Urinary bladder (tissue), 4 donors: Measurements from ENCODE around the gene TM7SF3. TPM values are rescaled to one million over a fixed set of nuclear protein-coding genes. Genes with fewer than 3 reads are reported as not detected.
"Not testable (repeated sequence)": the region's sequence is repeated elsewhere in the genome, so short reads cannot be mapped to it uniquely, and the experiment has no call there.

ENCODE experiments used
- DNase-seq: peaks from one replicate; pipeline ENCODE4 v3.0.0-alpha.2; 2015; ENCODE audit errors: extremely low spot score
- H3K27ac ChIP-seq: one replicate; pipeline ENCODE4 v1.5.1; 2013; ENCODE audit warnings: low read depth, mild to moderate bottlenecking, moderate library complexity
- H3K36me3 ChIP-seq: one replicate; pipeline ENCODE4 v1.6.1; 2013; ENCODE audit warnings: mild to moderate bottlenecking, moderate library complexity; ENCODE audit not compliant: insufficient read depth
- H3K4me1 ChIP-seq: one replicate; pipeline ENCODE4 v1.6.1; 2013; ENCODE audit warnings: mild to moderate bottlenecking, moderate library complexity; ENCODE audit not compliant: insufficient read depth
- H3K4me3 ChIP-seq: one replicate; pipeline ENCODE4 v1.5.1; 2013; ENCODE audit warnings: low read depth, low read length
- WGBS: extraction: QIAGEN DNeasy Blood & Tissue Kit; methylation state at CpG from one replicate; pipeline ENCODE4 v1.1.7; 2013; 5-methylcytosine and 5-hydroxymethylcytosine counted together
- polyA plus RNA-seq: library from polyadenylated mRNA; stranded (reverse); fragments of 200-250 nt; gene quantifications from one replicate; pipeline ENCODE4 v1.2.3, GENCODE V29; 2013
- total RNA-seq: library from RNA; depleted of rRNA; stranded (reverse); fragments of >200 nt; gene quantifications from one replicate; pipeline ENCODE4 v1.2.3, GENCODE V29; 2014
- donor health status: healthy with polysubstance abuse.
- donor health status: healthy.

Gene TM7SF3
- 72.3 TPM for total RNA-seq
- 34.8 TPM for polyA plus RNA-seq

DNA sequence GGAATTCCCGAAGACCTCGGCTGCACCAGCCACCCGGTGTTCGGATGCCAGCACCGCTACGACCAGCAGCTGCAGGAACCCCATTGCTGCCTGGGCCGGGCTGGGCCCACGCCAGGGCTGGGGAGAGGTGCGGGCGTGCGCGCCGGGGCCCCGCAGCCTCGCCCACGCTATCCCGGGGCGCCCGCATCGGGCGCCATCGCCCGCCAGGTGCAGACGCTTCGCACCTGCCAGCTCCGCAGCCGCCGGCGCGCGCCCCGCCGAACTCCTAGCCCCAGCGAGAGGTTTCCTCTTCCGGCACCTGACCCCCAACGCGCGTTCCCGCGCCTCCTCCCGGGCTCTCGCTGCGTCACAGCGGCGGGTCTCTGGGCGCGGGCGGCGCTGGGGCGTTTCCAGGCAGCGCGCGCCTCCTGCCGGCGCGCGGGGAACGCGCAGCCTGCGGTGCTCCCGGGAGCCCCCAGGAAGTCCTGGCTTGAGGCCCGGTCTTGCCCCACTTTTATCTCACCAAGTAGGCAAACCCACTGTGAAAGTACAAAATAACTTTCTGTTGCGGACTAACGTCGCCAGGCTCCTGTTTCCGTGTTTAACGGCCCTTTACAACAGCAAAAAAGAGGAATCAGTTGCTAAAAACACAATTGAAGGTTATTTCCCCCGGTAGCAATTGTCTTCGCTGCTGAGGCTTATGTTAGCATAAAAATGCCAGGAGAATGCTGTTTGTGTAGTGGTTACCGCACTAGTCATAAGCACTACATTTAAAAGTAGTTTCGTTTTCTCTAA lies at the start of gene TM7SF3:
TSS of gene TM7SF3 (minus strand) at position 300 of the 774 bp plus-strand sequence. CDS start at position 84, 216 bp downstream.
- under 1% methylated on average over 71 of the region's 71 CpGs for WGBS
- Histone ChIP-seq H3K4me3 (peak within 1 kb of the TSS; percentile 88), H3K4me1 (no peaks in the 10 kb centered on the region), H3K27ac (peak within 1 kb of the TSS; percentile 84), H3K36me3 (no peaks in the 10 kb centered on the region)
- DNase-seq: peak; percentile 49

- Histone ChIP-seq H3K27ac (no peak overlapping the region), H3K36me3 (no peaks in the 10 kb centered on the region), H3K4me3 (no peak overlapping the region), H3K4me1 (no peaks in the 10 kb centered on the region)
- no peak for DNase-seq
Measured at GRCh38 chr12:27063250-27063851, 49.2 kb upstream of the TM7SF3 start.

DNA sequence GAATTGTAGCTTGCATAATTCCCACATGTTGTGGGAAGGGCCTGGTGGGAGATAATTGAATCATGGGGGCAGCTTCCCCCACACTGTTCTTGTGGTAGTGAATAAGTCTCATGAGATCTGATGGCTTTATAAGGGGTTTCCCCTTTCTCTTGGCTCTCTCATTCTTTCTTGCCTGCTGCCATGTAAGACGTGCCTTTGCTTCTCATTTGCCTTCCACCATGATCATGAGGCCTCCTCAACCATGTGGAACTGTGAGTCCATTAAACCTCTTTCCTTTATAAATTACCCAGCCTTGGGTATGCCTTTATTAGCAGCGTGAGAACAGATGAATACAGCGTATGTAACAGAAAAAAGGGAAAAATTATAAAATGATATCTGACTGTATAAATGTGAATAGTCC lies 47.1 kb upstream of the TM7SF3 start:
- no peak for DNase-seq
- Histone ChIP-seq H3K4me1 (no peaks in the 10 kb centered on the region), H3K27ac (no peak overlapping the region), H3K36me3 (no peaks in the 10 kb centered on the region), H3K4me3 (no peak overlapping the region)
- 90% methylated on average over 3 of the region's 3 CpGs for WGBS

GRCh38 chr12:27060740-27061139 lies 46.6 kb upstream of the TM7SF3 start:
- no peaks in the 10 kb centered on the region for H3K36me3 ChIP-seq
- no peak overlapping the region for H3K4me3 ChIP-seq
- no peak for DNase-seq
- no peak overlapping the region for H3K27ac ChIP-seq
- no peaks in the 10 kb centered on the region for H3K4me1 ChIP-seq
- WGBS: 71% methylated on average over 2 of the region's 2 CpGs

DNA sequence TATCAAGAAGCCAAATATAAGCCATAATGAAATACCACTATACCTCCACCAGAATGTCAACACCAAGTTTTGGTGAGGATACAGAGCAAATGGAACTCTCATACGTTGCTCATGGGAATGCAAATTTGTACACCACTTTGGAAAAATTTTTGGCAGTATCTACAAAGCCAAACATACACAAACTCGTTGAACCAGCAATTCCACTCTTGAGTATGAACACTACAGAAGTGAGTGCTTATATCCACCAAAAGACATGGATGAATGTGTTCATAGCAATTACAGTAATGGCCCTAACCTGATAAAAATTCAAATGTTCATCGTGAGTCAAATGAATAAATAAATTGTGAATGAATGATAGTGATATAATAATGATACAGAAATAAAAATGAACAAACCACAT lies 43.4 kb upstream of the TM7SF3 start:
- 64% methylated on average over 3 of the region's 3 CpGs for WGBS
- no peak overlapping the region for H3K27ac ChIP-seq
- DNase-seq: no peak
- no peak overlapping the region for H3K4me3 ChIP-seq
- no peaks in the 10 kb centered on the region for H3K4me1 ChIP-seq
- no peaks in the 10 kb centered on the region for H3K36me3 ChIP-seq

DNA sequence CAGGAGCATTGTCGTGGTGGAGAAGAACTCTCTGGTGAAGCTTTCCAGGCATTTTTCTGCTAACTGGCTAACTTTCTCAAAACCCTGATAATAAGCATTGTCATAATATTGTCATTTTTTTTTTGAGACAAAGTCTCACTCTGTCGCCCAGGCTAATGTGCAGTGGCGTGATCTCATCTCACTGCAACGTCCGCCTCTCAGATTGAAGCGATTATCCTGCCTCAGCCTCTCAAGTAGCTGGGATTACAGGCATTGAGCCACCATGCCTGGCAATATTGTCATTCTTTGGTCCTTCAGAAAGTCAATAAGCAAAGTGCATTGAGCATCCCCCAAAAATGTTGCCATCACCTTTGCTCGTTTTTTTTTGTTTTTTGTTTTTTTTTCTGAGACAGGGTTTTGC lies 41.8 kb upstream of the TM7SF3 start:
- Histone ChIP-seq H3K27ac (no peak overlapping the region), H3K4me1 (no peaks in the 10 kb centered on the region), H3K36me3 (no peaks in the 10 kb centered on the region), H3K4me3 (no peak overlapping the region)
- DNase-seq: no peak
- 84% methylated on average over 7 of the region's 7 CpGs for WGBS

DNA sequence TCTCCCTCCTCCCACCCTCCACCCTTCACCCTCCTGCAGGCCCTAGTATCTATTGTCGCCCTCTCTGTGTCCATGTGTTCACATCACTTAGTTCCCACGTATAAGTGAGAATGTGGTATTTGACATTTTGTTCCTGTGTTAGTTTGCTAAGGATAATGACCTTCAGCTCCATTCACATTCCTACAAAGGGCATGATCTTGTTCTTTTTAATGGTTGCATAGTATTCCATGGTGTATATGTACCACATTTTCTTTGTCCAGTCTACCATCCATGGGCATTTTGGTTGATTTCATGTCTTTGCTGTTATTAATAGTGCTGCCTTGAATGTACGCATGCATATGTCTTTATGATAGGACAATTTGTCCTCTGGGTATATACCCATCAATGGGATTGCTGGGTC lies 38.6 kb upstream of the TM7SF3 start:
- 97% methylated on average over 3 of the region's 3 CpGs for WGBS
- no peak overlapping the region for H3K4me3 ChIP-seq
- DNase-seq: no peak
- H3K27ac ChIP-seq: no peak overlapping the region
- no peaks in the 10 kb centered on the region for H3K36me3 ChIP-seq
- no peaks in the 10 kb centered on the region for H3K4me1 ChIP-seq

- H3K27ac ChIP-seq: no peak overlapping the region
- H3K36me3 ChIP-seq: no peaks in the 10 kb centered on the region
- H3K4me3 ChIP-seq: no peak overlapping the region
- 84% methylated on average over 1 of the region's 1 CpG for WGBS
- H3K4me1 ChIP-seq: no peaks in the 10 kb centered on the region
- DNase-seq: no peak
Measured at GRCh38 chr12:27052176-27052575, 38.0 kb upstream of the TM7SF3 start.

GRCh38 chr12:27048822-27049752 lies 34.9 kb upstream of the TM7SF3 start:
- DNase-seq: no peak
- Histone ChIP-seq H3K27ac (no peak overlapping the region), H3K4me1 (no peaks in the 10 kb centered on the region), H3K4me3 (no peak overlapping the region), H3K36me3 (no peaks in the 10 kb centered on the region)
- 41% methylated on average over 4 of the region's 4 CpGs for WGBS

GRCh38 chr12:27042018-27042417 lies 27.8 kb upstream of the TM7SF3 start:
- not testable (repeated sequence) for H3K36me3 ChIP-seq, H3K4me1 ChIP-seq, DNase-seq, H3K27ac ChIP-seq, H3K4me3 ChIP-seq
- WGBS: 96% methylated on average over 1 of the region's 1 CpG

DNA sequence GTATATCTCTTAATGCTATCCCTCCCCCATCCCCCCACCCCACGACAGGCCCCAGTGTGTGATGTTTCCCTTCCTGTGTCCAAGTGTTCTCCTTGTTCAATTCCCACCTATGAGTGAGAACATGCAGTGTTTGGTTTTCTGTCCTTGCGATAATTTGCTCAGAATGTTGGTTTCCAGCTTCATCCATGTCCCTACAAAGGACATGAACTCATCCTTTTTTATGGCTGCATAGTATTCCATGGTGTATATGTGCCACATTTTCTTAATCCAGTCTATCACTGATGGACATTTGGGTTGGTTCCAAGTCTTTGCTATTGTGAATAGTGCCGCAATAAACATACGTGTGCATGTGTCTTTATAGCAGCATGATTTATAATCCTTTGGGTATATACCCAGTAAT lies 26.5 kb upstream of the TM7SF3 start:
- H3K27ac ChIP-seq, H3K4me1 ChIP-seq, H3K4me3 ChIP-seq, DNase-seq, H3K36me3 ChIP-seq: not testable (repeated sequence)
- WGBS: 98% methylated on average over 2 of the region's 4 CpGs

- DNase-seq: no peak
- peaks cover 3% of the 10 kb centered on the region for H3K36me3 ChIP-seq
- WGBS: 95% methylated on average over 21 of the region's 21 CpGs
- no peak overlapping the region for H3K27ac ChIP-seq
- H3K4me1 ChIP-seq: no peaks in the 10 kb centered on the region
- H3K4me3 ChIP-seq: no peak overlapping the region
Measured at GRCh38 chr12:27034607-27035293, 20.6 kb upstream of the TM7SF3 start.

DNA sequence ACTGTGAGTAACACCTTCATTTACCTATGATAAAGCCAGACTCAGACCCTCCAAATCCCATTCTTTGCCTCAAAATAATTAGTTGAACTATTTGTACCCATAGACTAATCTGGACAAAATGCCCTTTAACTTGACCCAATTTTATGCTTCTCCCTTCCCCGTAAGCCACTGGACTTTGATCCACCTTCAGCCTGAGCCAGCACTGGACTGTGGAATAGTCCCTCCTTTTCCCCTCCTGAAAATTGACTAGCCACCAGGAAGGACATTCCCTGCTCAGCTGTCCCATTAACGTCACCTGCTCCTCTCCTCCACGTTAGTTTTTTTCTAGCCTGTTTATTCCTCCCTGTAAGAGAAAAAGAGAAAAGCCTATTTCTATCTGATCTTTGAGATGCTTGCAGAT lies 18.5 kb upstream of the TM7SF3 start:
- 88% methylated on average over 3 of the region's 3 CpGs for WGBS
- H3K4me1 ChIP-seq: no peaks in the 10 kb centered on the region
- H3K4me3 ChIP-seq: no peak overlapping the region
- peaks cover 3% of the 10 kb centered on the region for H3K36me3 ChIP-seq
- H3K27ac ChIP-seq: no peak overlapping the region
- no peak for DNase-seq
